HG03139 (cell line): Measurements from ENCODE around the gene HOXA3.

Source experiments
- ATAC-seq: cut with Tn5 transposase; IDR thresholded peaks from one replicate; pipeline ENCODE4 v1.9.1; 2021; ENCODE audit not compliant: unreplicated experiment

The HOXA3 gene

DNA sequence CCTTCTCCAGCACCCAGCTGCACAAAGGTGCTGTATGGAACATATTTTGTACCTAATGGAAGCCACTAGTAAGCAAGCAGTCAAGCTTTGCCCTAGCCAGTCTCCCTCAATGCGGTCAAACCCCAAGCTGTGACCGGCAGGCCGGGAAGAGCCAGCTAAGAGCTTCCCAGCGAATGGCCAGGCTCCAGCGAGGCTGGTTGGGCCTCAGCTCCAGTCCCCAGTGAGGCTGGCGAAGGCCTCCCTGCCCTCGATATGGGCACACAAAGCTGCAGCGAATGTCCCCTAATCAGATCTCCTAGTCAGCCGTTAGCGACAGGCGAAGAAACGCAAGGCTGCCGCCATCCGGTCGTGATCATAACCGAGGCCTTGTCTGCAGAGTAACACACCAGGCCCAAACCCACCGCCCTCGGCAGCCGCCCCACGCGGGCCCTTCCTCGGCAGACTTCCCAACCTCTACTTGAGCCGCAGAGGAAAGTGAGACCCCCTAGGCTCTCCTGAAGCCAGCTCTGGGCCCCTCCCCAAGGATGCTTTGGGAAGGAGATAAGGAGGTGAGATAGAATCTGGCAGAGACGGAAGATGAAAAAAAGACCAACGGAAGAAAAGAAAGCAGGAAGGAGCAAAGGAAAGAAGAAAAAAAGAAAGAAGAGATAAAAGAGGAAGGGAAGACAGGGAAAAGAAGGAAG, 16.0 kb upstream of the HOXA3 start:
- no peak for ATAC-seq

DNA sequence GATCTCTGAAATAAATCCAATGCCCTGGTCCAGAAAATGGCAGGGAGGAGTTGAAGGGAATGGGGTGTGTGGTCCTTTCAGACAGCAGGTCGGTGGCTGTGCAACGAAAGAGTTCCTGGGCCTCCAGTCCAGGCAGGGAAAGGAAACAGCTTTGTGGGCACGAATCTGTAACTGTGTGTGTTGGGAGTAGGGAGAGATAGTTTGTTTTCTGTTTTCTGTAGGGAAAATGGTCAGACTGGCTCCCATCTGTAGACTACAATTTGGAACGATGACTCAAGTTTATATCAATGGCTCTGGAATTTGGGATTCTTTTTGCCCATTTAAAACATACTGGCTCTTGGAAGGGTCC, 15.5 kb upstream of the HOXA3 start:
- ATAC-seq, result no peak

- no peak for ATAC-seq
Measured at GRCh38 chr7:27166531-27167505, 14.4 kb upstream of the HOXA3 start.

DNA sequence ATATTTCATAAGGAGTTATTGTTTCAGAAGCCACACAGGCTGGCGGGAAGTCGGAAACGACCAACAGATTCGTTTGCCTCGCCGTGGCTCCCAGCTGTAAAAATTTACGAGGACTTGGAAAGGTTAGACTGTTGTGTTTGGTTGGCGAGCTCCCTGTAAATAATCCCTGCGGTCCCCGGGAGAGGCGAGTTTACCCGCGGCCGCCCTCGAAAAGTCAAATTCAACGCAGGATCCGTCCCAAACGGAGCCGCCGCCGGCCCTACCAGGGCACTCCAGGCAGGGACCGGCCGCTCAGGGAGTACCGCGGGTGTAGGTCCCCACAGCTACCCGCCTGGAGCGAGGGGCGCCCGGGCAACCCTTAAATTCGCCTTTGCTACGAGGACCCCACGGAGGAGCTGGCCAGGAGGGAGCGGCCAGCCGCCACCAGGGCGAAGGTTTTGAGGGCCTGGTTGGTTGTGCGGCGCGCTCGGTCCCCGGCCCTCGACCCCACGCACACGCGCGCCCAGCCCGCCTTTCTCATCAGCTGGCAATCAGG, 13.7 kb upstream of the HOXA3 start:
- no peak for ATAC-seq

DNA sequence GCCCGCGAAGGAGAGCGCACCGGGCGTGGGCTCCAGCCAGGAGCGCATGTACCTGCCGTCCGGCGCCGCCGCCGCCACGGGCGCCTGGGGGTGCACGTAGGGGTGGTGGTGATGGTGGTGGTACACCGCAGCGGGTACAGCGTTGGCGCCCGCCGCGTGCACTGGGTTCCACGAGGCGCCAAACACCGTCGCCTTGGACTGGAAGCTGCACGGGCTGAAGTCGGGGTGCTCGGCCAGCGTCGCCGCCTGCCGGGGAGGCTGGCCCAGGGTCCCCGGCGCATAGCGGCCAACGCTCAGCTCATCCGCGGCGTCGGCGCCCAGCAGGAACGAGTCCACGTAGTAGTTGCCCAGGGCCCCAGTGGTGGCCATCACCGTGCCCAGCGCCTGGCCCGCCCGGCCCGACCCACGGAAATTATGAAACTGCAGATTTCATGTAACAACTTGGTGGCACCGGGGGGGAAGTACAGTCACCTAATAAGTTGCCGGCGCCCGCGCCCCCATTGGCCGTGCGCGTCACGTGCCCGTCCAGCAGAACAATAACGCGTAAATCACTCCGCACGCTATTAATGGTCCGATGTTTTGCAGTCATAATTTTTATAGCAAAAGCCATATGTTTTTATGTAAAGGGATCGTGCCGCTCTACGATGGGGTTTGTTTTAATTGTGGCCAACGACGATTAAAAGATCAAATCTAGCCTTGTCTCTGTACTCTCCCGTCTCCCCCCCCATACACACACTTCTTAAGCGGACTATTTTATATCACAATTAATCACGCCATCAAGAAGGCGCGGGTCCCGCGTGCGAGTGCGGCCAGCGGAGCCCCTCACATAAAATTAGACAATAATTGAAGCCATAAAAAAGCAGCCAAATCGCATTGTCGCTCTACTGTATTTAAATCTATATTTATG, 13.0 kb upstream of the HOXA3 start, which contains the start of gene HOXA9:
Gene HOXA9, minus strand, starts transcription at position 449 of the 907 bp plus-strand sequence. Its CDS starts 80 bp downstream, at position 369.
- ATAC-seq, result no peak

DNA sequence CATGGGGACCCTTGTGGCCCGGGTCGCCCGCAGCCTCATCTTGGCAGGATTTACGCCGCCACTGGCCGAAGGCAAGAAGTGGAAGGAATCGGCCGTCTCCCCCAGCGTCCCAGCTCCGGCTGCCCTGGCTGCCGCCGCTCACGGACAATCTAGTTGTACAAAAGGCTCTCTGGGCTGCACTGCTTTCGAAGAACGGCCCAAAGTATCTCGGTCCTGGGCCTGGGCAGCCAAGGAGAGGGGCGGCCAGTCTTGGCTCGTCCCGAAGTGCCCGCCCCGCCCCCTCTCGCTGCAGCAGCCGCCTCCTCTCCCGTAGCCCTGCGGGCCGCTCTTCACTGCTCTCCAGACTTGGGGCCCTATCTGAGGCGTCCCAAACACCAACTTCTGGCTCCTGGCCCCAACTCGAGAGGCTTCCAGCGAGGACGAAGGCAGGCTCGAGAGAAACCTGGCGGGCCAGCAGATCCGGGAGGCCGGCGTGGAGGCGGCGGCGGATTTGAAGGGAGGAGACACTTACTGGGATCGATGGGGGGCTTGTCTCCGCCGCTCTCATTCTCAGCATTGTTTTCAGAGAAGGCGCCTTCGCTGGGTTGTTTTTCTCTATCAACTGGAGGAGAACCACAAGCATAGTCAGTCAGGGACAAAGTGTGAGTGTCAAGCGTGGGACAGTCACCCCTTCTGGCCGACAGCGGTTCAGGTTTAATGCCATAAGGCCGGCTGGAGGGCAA, 12.1 kb upstream of the HOXA3 start:
- ATAC-seq, result no peak

DNA sequence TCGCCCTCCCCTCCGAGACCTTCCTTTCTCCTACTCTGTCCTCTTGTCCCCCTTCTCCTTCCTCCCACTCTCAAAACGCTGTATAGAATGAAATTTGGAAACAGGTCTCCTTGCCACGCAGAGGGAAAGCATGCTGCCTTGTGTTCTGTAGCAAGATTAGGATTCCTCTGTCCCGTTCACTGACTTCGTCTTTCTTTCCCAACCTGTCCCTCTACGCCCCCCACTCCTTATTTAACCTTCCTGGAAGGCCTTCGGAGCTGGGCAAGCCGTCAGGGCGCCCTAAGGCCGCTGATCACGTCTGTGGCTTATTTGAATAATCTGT, 11.6 kb upstream of the HOXA3 start:
- no peak for ATAC-seq

DNA sequence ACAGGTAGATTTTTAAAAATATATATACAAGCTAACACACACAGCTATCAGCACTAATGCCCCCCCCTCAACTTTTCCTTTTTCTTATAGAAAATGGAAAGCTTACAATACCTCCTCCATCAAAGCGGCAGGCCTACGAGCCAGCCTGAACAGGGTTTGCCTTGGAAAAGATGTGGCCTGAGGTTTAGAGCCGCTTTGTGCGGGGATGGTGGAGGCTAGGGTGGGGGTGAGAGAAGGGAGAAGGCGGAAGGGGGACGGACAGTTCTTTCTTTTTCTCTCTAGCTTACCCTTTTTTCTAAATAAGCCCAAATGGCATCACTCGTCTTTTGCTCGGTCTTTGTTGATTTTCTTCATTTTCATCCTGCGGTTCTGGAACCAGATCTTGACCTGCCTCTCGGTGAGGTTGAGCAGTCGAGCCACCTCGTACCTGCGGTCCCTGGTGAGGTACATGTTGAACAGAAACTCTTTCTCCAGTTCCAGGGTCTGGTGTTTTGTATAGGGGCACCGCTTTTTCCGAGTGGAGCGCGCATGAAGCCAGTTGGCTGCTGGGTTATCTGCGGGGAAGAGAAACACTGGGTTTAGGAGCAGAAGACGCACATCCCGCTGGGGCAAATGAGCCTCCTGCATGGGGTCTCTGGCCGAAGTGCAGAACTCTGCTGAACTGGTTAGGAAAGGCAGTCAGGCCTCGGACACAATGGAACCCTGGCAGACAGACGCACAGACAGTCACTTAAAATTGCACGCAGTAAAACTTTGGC, 11.1 kb upstream of the HOXA3 start:
- ATAC-seq, result no peak

- no peak for ATAC-seq
Measured at GRCh38 chr7:27162561-27163287, 10.3 kb upstream of the HOXA3 start.

DNA sequence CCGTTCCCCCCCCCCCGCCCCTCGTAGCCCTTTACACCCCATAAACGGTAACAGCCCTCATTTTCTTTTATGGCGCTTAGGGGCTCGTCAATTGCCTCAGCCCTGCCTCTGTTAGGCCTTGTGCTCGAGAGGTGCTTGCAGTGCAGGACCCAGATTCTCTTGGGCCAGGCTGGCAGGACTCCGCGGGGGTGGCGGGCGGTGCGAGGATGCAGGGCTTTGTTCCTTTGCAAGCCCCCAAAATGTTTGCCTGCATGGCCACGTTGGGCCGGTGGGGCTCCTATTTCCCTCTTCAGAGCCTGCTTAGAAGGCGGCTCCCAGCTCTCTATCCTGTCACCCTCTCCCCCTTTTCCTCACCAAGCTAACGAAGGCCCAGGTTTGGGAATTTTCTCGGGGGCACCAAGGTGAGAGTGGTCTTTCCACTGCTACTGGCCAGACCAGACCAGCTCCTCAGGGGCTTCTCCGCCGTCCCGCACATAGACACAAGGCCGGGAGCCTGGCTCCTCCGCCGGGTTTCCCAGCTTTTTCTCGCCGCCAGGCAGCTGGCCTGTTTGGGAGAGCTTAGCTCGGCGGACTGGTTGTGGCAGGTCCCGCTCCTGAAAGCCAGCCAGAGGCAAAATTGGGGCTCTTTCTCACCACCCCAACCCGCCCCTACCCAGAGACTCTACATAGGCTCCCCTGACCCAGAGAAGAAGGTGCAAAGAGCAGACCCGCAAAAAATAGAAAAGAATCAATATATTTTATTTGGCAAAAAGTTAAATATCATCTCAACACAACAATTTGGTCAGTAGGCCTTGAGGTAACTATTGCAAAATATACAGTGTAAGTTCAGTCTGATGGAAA, 9.6 kb upstream of the HOXA3 start:
- ATAC-seq, result no peak

GRCh38 chr7:27161214-27161720, 8.9 kb upstream of the HOXA3 start:
- no peak for ATAC-seq

- no peak for ATAC-seq
Measured at GRCh38 chr7:27160546-27161213, 8.3 kb upstream of the HOXA3 start.

GRCh38 chr7:27160145-27160545, 7.8 kb upstream of the HOXA3 start:
- no peak for ATAC-seq

- ATAC-seq, result no peak
Measured at GRCh38 chr7:27159266-27160144, 7.1 kb upstream of the HOXA3 start.

GRCh38 chr7:27158436-27159265, 6.3 kb upstream of the HOXA3 start:
- no peak for ATAC-seq
